ENCODE data around the gene GPR55.

The GPR55 gene

GRCh38 chr2:230924092-230924469, 961 bp downstream of the GPR55 start:
- Histone ChIP-seq H3K9me3 (ENCODE audit: control insufficient read depth, insufficient read depth, low read depth, low read length) (no peaks in the 10 kb centered on the region), H3K4me3 (ENCODE audit: low read depth, low read length) (no peak overlapping the region), H3K36me3 (ENCODE audit: control insufficient read depth in 2 of 2, insufficient read depth in 1 of 2, low read length in 2 of 2) (no peaks in the 10 kb centered on the region), H3K27ac (ENCODE audit: extremely low read depth, low read depth, low read length) (no peak overlapping the region), H3K4me1 (ENCODE audit: control insufficient read depth, insufficient read depth, low read length) (no peaks in the 10 kb centered on the region)
- CTCF ChIA-PET, result interaction anchor here (1.8 to 3.0 kb wide), 3 partner anchors 11 to 100 kb away, joined by 7 to 15 read pairs (median 9); no protein-coding TSS in a partner anchor
- TF ChIP-seq SALL2 (tag by site-specific recombination; IDR thresholded peaks at IDR 0.05; ENCODE audit: borderline replicate concordance) (no peak), ZNF510 (tag by site-specific recombination; IDR thresholded peaks at IDR 0.05; ENCODE audit: insufficient replicate concordance) (no peak), PRDM1 (tag by site-specific recombination; IDR thresholded peaks at IDR 0.05) (no peak), ZSCAN4 (tag by site-specific recombination; IDR thresholded peaks at IDR 0.05) (no peak), PRDM4 (tag by site-specific recombination; IDR thresholded peaks at IDR 0.05) (no peak), SP3 (tag by site-specific recombination; IDR thresholded peaks at IDR 0.05) (no peak), ZSCAN16 (tag by site-specific recombination; IDR thresholded peaks at IDR 0.05) (no peak), GLI2 (tag by site-specific recombination; IDR thresholded peaks at IDR 0.05; ENCODE audit: borderline replicate concordance, low read depth) (no peak), HOXA7 (CRISPR knock-in tag; IDR thresholded peaks at IDR 0.05; ENCODE audit: borderline replicate concordance) (no peak), PRDM2 (tag by site-specific recombination; IDR thresholded peaks at IDR 0.05; ENCODE audit: borderline replicate concordance) (no peak), ZNF529 (tag by site-specific recombination; IDR thresholded peaks at IDR 0.05; ENCODE audit: insufficient replicate concordance) (no peak), ZNF664 (tag by site-specific recombination; IDR thresholded peaks at IDR 0.05) (no peak), ZNF132 (tag by site-specific recombination; IDR thresholded peaks at IDR 0.05; ENCODE audit: borderline replicate concordance) (no peak)
- POLR2A ChIA-PET, result no interaction called here

DNA sequence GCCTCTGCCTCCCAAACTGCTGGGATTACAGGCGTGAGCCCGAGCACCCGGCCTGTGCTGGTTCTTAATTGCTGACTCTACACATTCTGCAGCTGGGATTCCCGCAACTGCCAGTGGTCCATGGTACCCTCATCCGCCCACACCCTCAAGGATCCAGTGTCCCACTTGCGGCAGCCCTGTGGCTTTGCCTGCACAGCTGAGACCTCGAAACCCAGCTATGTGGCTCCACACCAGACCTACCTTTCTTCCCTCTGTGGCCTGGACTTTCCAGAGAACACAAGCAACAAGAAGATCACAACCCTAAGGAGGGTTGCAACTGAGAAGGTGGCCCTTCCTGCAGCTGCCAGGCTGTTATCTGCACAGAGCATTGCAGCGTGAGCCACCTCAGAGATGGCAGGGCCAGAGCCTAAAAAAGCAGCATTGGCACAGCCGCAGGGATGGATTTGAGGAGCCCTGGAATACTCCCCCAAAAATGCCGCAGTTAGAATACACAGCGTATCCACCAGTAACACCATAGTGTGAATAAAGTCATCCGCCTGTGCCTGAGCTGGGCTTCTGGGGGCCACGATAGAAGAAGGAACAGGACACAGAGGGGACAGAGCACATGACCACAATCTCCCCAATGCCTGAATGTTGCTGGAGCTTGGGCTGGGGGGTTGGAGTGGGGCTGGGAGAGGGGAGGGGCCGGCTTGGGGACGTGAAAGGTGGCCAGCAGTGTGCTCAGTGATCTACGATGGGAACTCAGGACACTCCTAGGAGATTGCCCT, 1.9 kb downstream of the GPR55 start:
- ChIA-PET CTCF (interaction anchor here (0.7 to 3.0 kb wide), 2 partner anchors 10 to 52 kb away, joined by 3 to 15 read pairs; no protein-coding TSS in a partner anchor), POLR2A (no interaction called here)
- no peaks in the 10 kb centered on the region for H3K9me3 ChIP-seq (ENCODE audit: control insufficient read depth, insufficient read depth, low read depth, low read length)
- H3K4me3 ChIP-seq (ENCODE audit: low read depth, low read length), result no peak overlapping the region
- H3K4me1 ChIP-seq (ENCODE audit: control insufficient read depth, insufficient read depth, low read length), result no peaks in the 10 kb centered on the region
- no peak overlapping the region for H3K27ac ChIP-seq (ENCODE audit: extremely low read depth, low read depth, low read length)
- H3K36me3 ChIP-seq (ENCODE audit: control insufficient read depth in 2 of 2, insufficient read depth in 1 of 2, low read length in 2 of 2), result no peaks in the 10 kb centered on the region
- no peak for TF ChIP-seq ZNF768 (tag by site-specific recombination; IDR thresholded peaks at IDR 0.05)
- no peak for TF ChIP-seq KLF16 (tag by site-specific recombination; IDR thresholded peaks at IDR 0.05)
- no peak for TF ChIP-seq ZXDB (tag by site-specific recombination; IDR thresholded peaks at IDR 0.05)
- no peak for TF ChIP-seq ZNF404 (tag by site-specific recombination; IDR thresholded peaks at IDR 0.05)
- TF ChIP-seq ZNF624 (tag by site-specific recombination; IDR thresholded peaks at IDR 0.05), result no peak
- TF ChIP-seq ZNF449 (tag by site-specific recombination; IDR thresholded peaks at IDR 0.05), result no peak
- TF ChIP-seq ZNF660 (tag by site-specific recombination; IDR thresholded peaks at IDR 0.05), result no peak
- no peak for TF ChIP-seq ZNF513 (tag by site-specific recombination; IDR thresholded peaks at IDR 0.05)
- TF ChIP-seq ZNF791 (tag by site-specific recombination; IDR thresholded peaks at IDR 0.05), result no peak
